ENCODE measurements around the gene IL22RA1.

The IL22RA1 gene

DNA sequence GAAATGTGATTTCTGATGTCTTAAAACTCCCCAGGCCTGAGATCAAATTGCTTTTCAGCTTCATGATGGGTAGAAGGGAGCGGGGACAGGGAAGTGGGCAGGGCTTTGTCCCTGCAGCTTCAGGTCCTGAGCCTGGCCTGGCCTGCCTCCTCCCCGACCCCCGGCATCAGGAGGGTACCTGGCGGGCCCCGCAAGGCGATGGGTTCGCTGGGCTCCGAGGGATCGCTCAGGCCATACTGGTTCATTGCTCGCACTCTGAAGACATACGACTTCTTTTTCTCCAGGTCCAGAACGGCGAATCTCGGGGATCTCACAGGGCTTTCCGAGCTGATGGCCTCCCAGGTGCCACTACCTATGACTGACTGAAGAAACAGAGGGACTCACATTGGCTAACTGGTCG, 56.5 kb downstream of the IL22RA1 start:
- no peak overlapping the region for H3K4me3 ChIP-seq (ENCODE audit: low read length)
- DNase-seq (ENCODE audit: low read depth), result no peak
- TF ChIP-seq, protein P1, sequence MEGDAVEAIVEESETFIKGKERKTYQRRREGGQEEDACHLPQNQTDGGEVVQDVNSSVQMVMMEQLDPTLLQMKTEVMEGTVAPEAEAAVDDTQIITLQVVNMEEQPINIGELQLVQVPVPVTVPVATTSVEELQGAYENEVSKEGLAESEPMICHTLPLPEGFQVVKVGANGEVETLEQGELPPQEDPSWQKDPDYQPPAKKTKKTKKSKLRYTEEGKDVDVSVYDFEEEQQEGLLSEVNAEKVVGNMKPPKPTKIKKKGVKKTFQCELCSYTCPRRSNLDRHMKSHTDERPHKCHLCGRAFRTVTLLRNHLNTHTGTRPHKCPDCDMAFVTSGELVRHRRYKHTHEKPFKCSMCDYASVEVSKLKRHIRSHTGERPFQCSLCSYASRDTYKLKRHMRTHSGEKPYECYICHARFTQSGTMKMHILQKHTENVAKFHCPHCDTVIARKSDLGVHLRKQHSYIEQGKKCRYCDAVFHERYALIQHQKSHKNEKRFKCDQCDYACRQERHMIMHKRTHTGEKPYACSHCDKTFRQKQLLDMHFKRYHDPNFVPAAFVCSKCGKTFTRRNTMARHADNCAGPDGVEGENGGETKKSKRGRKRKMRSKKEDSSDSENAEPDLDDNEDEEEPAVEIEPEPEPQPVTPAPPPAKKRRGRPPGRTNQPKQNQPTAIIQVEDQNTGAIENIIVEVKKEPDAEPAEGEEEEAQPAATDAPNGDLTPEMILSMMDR (IDR thresholded peaks at IDR 0.05; ENCODE audit: insufficient read depth, low read depth, low read length, missing control alignments), result no peak

DNA sequence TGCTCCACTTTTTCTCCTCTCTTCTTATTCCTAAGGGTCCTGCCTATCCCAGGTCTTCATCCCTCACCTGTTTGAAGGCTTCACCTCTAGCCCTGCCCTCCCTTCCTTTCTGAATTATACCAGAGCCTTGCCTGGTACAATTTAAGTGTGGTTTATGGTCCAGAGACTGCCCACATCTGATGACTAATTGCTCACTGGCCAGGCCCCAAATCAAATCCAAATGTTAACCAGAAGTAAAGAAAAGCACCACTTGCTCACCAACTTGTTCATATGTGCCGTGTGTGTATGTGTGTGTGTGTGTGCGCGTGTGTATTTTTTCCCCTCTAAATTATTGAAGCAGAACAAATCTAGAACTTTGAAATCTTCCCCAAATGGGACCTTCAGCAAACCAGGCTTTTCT, 57.4 kb downstream of the IL22RA1 start:
- H3K4me3 ChIP-seq (ENCODE audit: low read length), result no peak overlapping the region
- TF ChIP-seq, protein P1 (IDR thresholded peaks at IDR 0.05; ENCODE audit: insufficient read depth, low read depth, low read length, missing control alignments), result no peak
- no peak for DNase-seq (ENCODE audit: low read depth)

DNA sequence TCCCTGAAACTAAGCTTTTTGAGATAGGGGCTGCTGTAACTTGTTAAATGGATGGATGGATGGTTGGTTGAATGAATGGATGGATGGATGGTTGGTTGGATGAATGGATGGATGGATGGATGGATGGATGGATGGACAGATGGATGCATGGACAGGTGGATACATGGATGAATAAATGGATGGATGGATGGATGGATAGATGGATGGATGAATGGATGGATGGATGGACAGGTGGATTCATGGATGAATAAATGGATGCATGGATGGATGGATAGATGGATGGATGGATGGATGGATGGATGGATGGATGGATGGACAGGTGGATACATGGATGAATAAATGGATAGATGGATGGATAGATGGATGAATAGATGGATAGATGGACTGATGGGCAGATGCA, 57.9 kb downstream of the IL22RA1 start:
- TF ChIP-seq, protein P1 (IDR thresholded peaks at IDR 0.05; ENCODE audit: insufficient read depth, low read depth, low read length, missing control alignments), result no peak
- no peak for DNase-seq (ENCODE audit: low read depth)
- H3K4me3 ChIP-seq (ENCODE audit: low read length), result no peak overlapping the region

DNA sequence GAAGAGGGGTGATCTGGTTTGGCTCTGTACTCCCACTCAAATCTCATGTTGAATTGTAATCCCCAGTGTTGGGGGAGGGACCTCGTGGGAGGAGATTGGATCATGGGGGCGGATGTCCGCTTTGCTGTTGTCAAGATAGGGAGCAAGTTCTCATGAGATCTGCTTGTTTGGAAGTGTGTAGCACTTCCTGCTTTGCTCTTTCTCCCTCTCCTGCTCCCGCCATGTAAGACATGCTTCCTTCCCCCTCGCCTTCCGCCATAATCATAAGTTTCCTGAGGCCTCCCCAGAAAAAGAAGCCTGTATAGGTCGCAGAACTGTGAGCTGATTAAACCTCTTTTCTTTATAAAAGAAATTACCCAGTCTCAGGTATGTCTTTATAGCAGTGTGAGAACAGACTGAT, 58.9 kb downstream of the IL22RA1 start:
- no peak for DNase-seq (ENCODE audit: low read depth)
- H3K4me3 ChIP-seq (ENCODE audit: low read length), result no peak overlapping the region
- TF ChIP-seq, protein P1 (IDR thresholded peaks at IDR 0.05; ENCODE audit: insufficient read depth, low read depth, low read length, missing control alignments), result no peak

DNA sequence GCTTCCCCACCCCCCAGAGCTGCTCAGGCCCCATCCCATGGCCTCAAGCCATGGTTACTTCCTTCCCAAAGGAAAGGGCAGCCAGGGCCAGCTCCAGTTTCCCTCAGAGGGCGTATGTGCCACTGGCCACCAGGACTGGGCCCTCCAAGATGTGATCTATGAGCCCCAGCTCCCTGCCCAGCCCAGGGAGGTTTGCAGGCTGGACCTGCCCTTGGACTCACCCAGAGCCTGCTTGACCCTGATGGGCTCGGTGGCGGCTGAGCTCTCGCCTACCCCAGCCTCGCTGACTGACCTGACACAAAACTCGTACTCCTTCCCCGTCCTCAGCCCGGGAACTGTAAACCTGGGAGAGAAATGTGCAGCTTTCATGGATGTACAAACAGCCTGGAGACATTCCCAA, 60.6 kb downstream of the IL22RA1 start:
- TF ChIP-seq, protein P1 (IDR thresholded peaks at IDR 0.05; ENCODE audit: insufficient read depth, low read depth, low read length, missing control alignments), result no peak
- no peak for DNase-seq (ENCODE audit: low read depth)

GRCh38 chr1:24081190-24081589, 61.8 kb downstream of the IL22RA1 start:
- DNase-seq (ENCODE audit: low read depth), result no peak
- H3K4me3 ChIP-seq (ENCODE audit: low read length), result no peak overlapping the region
- TF ChIP-seq, protein P1 (IDR thresholded peaks at IDR 0.05; ENCODE audit: insufficient read depth, low read depth, low read length, missing control alignments), result no peak

More for the DNA sequence above, 60.6 kb downstream of the IL22RA1 start:
- H3K4me3 ChIP-seq (ENCODE audit: low read length), result no peak overlapping the region

DNA sequence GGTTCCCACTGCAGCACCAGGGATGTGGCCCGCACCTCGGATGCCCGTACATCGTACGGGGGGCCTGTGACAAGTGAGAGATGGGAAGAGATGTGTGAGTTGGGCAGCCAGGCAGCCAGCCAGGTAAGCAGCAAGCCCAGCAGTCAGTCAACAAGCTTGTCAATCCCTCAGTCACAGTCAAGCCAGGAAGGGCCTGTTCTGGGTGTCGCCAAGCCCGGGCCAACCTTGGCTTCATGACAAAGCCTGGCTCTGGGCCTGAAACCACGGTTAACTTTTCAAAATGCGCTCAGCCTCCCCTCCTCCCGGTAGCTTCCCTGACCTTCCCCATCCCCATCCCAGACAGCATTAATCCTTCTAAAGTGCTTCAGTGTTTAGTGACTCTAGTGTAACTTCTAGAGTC, 62.8 kb downstream of the IL22RA1 start:
- no peak for DNase-seq (ENCODE audit: low read depth)
- H3K4me3 ChIP-seq (ENCODE audit: low read length), result no peak overlapping the region
- TF ChIP-seq, protein P1 (IDR thresholded peaks at IDR 0.05; ENCODE audit: insufficient read depth, low read depth, low read length, missing control alignments), result no peak
